Endothelial cell of umbilical vein (primary cell): ENCODE data around the gene TRIM2.

ENCODE experiments used
- EZH2 ChIP-seq: IDR thresholded peaks from 2 replicates; pipeline ENCODE4 v1.6.1; 2012; ENCODE audit warnings: borderline replicate concordance, low read depth, mild to moderate bottlenecking, moderate library complexity, low read length, inconsistent platforms; ENCODE audit not compliant: severe bottlenecking
- GATA2 ChIP-seq: IDR thresholded peaks from 2 replicates; pipeline ENCODE4 v1.7.0; 2011; ENCODE audit warnings: low read depth, mild to moderate bottlenecking, moderate library complexity, mixed read lengths, low read length; ENCODE audit not compliant: insufficient read length, insufficient read depth
- POLR2A ChIP-seq: IDR thresholded peaks from 2 replicates; pipeline ENCODE4 v1.6.1; 2012; ENCODE audit warnings: low read depth, mild to moderate bottlenecking, control low read depth, low read length
- POLR2AphosphoS5 ChIP-seq: IDR thresholded peaks from 2 replicates; pipeline ENCODE4 v1.6.1; 2012; ENCODE audit warnings: low read depth, mild to moderate bottlenecking, control low read depth, low read length, moderate library complexity; ENCODE audit not compliant: insufficient read depth
- TF ChIP-seq, protein P1 (sequence below), 2 donors: IDR thresholded peaks; 1 replicate in 1 of 2; 2 replicates in 1 of 2; pipeline ENCODE4 v1.5.1; 2011; ENCODE audit warnings: low read length in 2 of 2, mild to moderate bottlenecking in 2 of 2, moderate library complexity in 2 of 2, control low read depth in 1 of 2, inconsistent platforms in 1 of 2, low read depth in 1 of 2; ENCODE audit not compliant: insufficient read depth in 1 of 2; ENCODE audit errors: extremely low read depth in 1 of 2

DNA sequence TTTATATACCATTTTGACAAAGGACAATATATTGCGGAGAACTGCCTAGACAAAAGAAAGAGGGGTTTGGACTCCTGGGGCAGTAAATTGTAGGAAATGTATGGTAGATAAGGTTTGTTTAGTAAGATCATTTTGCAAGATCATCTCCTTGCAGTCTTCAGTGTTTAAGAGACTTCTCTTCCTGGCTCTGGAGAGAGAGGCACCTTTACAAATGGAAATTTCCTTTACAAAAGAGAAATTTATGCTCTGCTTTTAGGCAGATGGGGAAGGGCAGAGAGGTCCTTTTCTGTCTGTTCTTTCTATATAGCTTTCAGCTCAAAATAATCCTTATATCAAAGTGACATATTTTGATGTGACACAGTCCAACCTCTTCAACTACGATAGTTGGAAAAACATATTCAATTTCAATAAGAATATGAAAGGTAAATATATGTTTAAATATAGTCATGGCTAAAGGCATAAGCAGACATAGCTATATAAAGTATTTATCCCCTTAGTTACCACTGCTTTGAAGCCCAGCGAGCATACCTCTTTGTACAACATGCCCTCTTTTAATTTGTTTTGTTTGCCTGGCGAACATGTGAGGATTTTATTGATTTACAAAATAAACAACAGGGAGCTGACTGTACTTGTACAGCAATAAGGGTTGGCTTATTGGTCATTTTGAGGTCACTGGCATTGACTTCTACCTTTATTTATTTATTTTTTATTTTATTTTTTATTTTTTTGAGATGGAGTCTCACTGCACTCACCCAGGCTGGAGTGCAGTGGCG lies 65.2 kb downstream of the TRIM2 start:
- TF ChIP-seq, protein P1, sequence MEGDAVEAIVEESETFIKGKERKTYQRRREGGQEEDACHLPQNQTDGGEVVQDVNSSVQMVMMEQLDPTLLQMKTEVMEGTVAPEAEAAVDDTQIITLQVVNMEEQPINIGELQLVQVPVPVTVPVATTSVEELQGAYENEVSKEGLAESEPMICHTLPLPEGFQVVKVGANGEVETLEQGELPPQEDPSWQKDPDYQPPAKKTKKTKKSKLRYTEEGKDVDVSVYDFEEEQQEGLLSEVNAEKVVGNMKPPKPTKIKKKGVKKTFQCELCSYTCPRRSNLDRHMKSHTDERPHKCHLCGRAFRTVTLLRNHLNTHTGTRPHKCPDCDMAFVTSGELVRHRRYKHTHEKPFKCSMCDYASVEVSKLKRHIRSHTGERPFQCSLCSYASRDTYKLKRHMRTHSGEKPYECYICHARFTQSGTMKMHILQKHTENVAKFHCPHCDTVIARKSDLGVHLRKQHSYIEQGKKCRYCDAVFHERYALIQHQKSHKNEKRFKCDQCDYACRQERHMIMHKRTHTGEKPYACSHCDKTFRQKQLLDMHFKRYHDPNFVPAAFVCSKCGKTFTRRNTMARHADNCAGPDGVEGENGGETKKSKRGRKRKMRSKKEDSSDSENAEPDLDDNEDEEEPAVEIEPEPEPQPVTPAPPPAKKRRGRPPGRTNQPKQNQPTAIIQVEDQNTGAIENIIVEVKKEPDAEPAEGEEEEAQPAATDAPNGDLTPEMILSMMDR (IDR thresholded peaks at IDR 0.05; ENCODE audit: extremely low read depth in 1 of 2, insufficient read depth in 1 of 2, low read depth in 1 of 2, low read length in 2 of 2) = no peak
- TF ChIP-seq GATA2 (no peak), EZH2 (no peak), POLR2A (no peak), POLR2AphosphoS5 (no peak)
